Heart right ventricle (tissue), 16 donors: ENCODE results near the gene USH2A. TPM values are rescaled to one million over a fixed set of nuclear protein-coding genes. Genes with fewer than 3 reads are reported as not detected.

ENCODE experiments used
- ATAC-seq, 8 donors: fragments of 200-7000 bp; cut with Tn5 transposase; one replicate each; pipeline ENCODE4 v1.9.1; 2020; ENCODE audit warnings: mild to moderate bottlenecking in 8 of 8, moderate library complexity in 8 of 8, moderate number of reproducible peaks in 1 of 8
- DNase-seq, 2 donors: peaks; one replicate each; pipeline ENCODE4 v3.0.0-alpha.2; 2020
- H3K27ac ChIP-seq, 10 donors: fragments of 200-600 bp; sonication (generic) in 2 of 10; one replicate each; pipeline versions ENCODE4 v1.5.0 to v1.8.0; 2020 to 2022; ENCODE audit warnings: mild to moderate bottlenecking in 3 of 10
- H3K27me3 ChIP-seq, 7 donors: fragments of 200-600 bp; one replicate each; pipeline ENCODE4 v1.8.0; 2021 to 2022; ENCODE audit warnings: mild to moderate bottlenecking in 2 of 7
- H3K36me3 ChIP-seq, 9 donors: fragments of 200-600 bp; sonication (generic) in 1 of 9; one replicate each; pipeline versions ENCODE4 v1.5.0 to v1.8.0; 2020 to 2022; ENCODE audit warnings: mild to moderate bottlenecking in 2 of 9
- H3K4me1 ChIP-seq, 9 donors: fragments of 200-600 bp; sonication (generic) in 1 of 9; one replicate each; pipeline versions ENCODE4 v1.5.0 to v1.8.0; 2020 to 2022; ENCODE audit warnings: mild to moderate bottlenecking in 4 of 9
- H3K4me3 ChIP-seq, 10 donors: fragments of 200-600 bp; sonication (generic) in 2 of 10; one replicate each; pipeline versions ENCODE4 v1.5.0 to v1.8.0; 2020 to 2022; ENCODE audit warnings: mild to moderate bottlenecking in 7 of 10, moderate library complexity in 2 of 10
- H3K9me3 ChIP-seq, 11 donors: fragments of 200-600 bp in 10 of 11; sonication (generic) in 2 of 11; one replicate each; pipeline versions ENCODE4 v1.5.0 to v1.8.0; 2013 to 2022; ENCODE audit warnings: mild to moderate bottlenecking in 2 of 11, control low read depth in 1 of 11, moderate library complexity in 1 of 11
- CTCF ChIP-seq, 9 donors: fragments of 200-600 bp; sonication (generic) in 2 of 9; IDR thresholded peaks; one replicate each; pipeline versions ENCODE4 v1.5.0 to v1.8.0; 2021 to 2022; ENCODE audit warnings: antibody characterized with exemption in 9 of 9, mild to moderate bottlenecking in 5 of 9, moderate library complexity in 1 of 9
- WGBS, 2 donors: extraction: QIAGEN DNeasy Blood & Tissue Kit; methylation state at CpG; one replicate each; pipeline ENCODE4 v1.1.7; 2013; ENCODE audit warnings: inconsistent platforms in 1 of 2; 5-methylcytosine and 5-hydroxymethylcytosine counted together
- intact Hi-C, 10 donors: fragments of 100-400 bp; cut with DNase I; formaldehyde crosslinking; loops; one replicate each; pipeline versions ENCODE4 v1.11.1 to v1.14.2; 2022
- polyA plus RNA-seq, 2 donors: library from polyadenylated mRNA; stranded (reverse); fragments of 200-250 nt; gene quantifications; one replicate each; pipeline ENCODE4 v1.2.3, GENCODE V29; 2013
- total RNA-seq, 10 donors: library from RNA; stranded (reverse); fragmentation: NEBNext Ultra II Directional in 3 of 10; extraction: Animal tissue kit (Norgen Biotek cat#: 25700) in 3 of 10; gene quantifications; one replicate each; pipeline versions ENCODE4 v1.2.1 to v1.2.4, GENCODE V29; 2021 to 2023
- donor health status: Arrhythmogenic right ventricular cardiomyopathy.
- donor health status: ischemic (EF 13 %, LVEDD 7.1; RV severe dilation, severe dysfunction).
- donor health status: healthy with polysubstance abuse.
- donor health status: DM: no; HTN: yes; CAD: no.
- donor health status: DM: no; HTN: no; CAD: no.
- donor health status: ischemic (EF 25% LVEDD 6.9; RV normal size, moderate dysfunction).
- donor health status: ischemic (EF 25% LVEDD 5.7; RV mildly dilated, moderate dysfunction).
- donor health status: healthy.
- donor health status: DM: yes; HTN: yes; CAD: no.
- donor health status: Ischemic cardiomyopathy.
- donor health status: ischemic (EF 35%, LVEDD 5.7; RV mildly dilated, moderate dysfunction).
- donor health status: nonischemic (EF 11% LVEDD 7.7; RV severe dilation, severe dysfunction).
- donor health status: DM: yes; HTN: yes; CAD: no.
- donor health status: PGD.
- donor health status: ischemic (EF 29% LVEDD 5.4; RV normal size, mild dysfunction).
- donor health status: nonischemic (EF 23%, LVEDD 6.1; RV moderate dilation, normal function).

USH2A gene
- total and polyA plus RNA-seq, 12 donors = 0.01 to 4.9 (median 3.6) TPM

GRCh38 chr1:216270086-216270773 is 153.0 kb downstream of the USH2A start:
- no peak for TF ChIP-seq CTCF (IDR thresholded peaks at IDR 0.05)
- no peak overlapping the region for H3K4me3 ChIP-seq
- H3K9me3 ChIP-seq = no peaks in the 10 kb centered on the region
- no peaks in the 10 kb centered on the region for H3K36me3 ChIP-seq
- no peak overlapping the region for H3K27ac ChIP-seq
- no peaks in the 10 kb centered on the region for H3K4me1 ChIP-seq
- ATAC-seq (no peak), DNase-seq (no peak)
- intact Hi-C loops = no loop called here
- H3K27me3 ChIP-seq = no peaks in the 10 kb centered on the region
- WGBS, 2 donors = 73 to 80% methylated on average over 2 of the region's 2 CpGs

GRCh38 chr1:216261631-216262030 is 161.6 kb downstream of the USH2A start:
- Histone ChIP-seq H3K4me3 (no peak overlapping the region), H3K9me3 (peaks cover 0 to 16% (median 4%) of the 10 kb centered on the region in 11 donors), H3K27ac (no peak overlapping the region), H3K27me3 (no peaks in the 10 kb centered on the region), H3K36me3 (no peaks in the 10 kb centered on the region), H3K4me1 (no peaks in the 10 kb centered on the region)
- WGBS, 2 donors = 75 to 80% methylated on average over 3 of the region's 3 CpGs
- no peak for ATAC-seq
- TF ChIP-seq CTCF (IDR thresholded peaks at IDR 0.05) = no peak
- intact Hi-C loops = no loop called here
- DNase-seq = no peak

GRCh38 chr1:216258856-216259255 is 164.4 kb downstream of the USH2A start:
- H3K9me3 ChIP-seq = peaks cover 0 to 16% (median 4%) of the 10 kb centered on the region in 11 donors
- ATAC-seq (no peak), DNase-seq (no peak)
- intact Hi-C loops = no loop called here
- 89% methylated on average over 1 of the region's 1 CpG for WGBS, 2 donors
- no peaks in the 10 kb centered on the region for H3K36me3 ChIP-seq
- TF ChIP-seq CTCF (IDR thresholded peaks at IDR 0.05) = no peak
- H3K27me3 ChIP-seq = no peaks in the 10 kb centered on the region
- no peaks in the 10 kb centered on the region for H3K4me1 ChIP-seq
- H3K27ac ChIP-seq = no peak overlapping the region
- no peak overlapping the region for H3K4me3 ChIP-seq

- intact Hi-C loops = no loop called here
These were observed 164.9 kb downstream of the USH2A start for GRCh38 chr1:216258386-216258785.

More at GRCh38 chr1:216258386-216258785, 164.9 kb downstream of the USH2A start:
- DNase-seq (no peak), ATAC-seq (no peak)
- Histone ChIP-seq H3K27me3 (no peaks in the 10 kb centered on the region), H3K9me3 (peaks cover 0 to 16% (median 4%) of the 10 kb centered on the region in 11 donors), H3K36me3 (no peaks in the 10 kb centered on the region), H3K4me1 (no peaks in the 10 kb centered on the region), H3K4me3 (no peak overlapping the region), H3K27ac (no peak overlapping the region)
- WGBS, 2 donors = 62 to 81% methylated on average over 3 of the region's 3 CpGs
- TF ChIP-seq CTCF (IDR thresholded peaks at IDR 0.05) = no peak
